ENCODE measurements around the gene EYS.

EYS gene

GRCh38 chr6:64429926-64430325 is 1277.1 kb downstream of the EYS start:
- no peak for ATAC-seq

GRCh38 chr6:64428186-64428585 is 1278.8 kb downstream of the EYS start:
- no peak for ATAC-seq

GRCh38 chr6:64415926-64416325 is 1291.1 kb downstream of the EYS start:
- no peak for ATAC-seq

GRCh38 chr6:64411226-64411625 is 1295.8 kb downstream of the EYS start:
- no peak for ATAC-seq

GRCh38 chr6:64409948-64410347 is 1297.1 kb downstream of the EYS start:
- no peak for ATAC-seq

GRCh38 chr6:64404396-64404795 is 1302.6 kb downstream of the EYS start:
- ATAC-seq, result no peak

GRCh38 chr6:64383277-64383676 is 1323.7 kb downstream of the EYS start:
- no peak for ATAC-seq

- no peak for ATAC-seq
Measured at GRCh38 chr6:64376394-64376793, 1330.6 kb downstream of the EYS start.

- ATAC-seq, result no peak
Measured at GRCh38 chr6:64357430-64357829, 1349.6 kb downstream of the EYS start.

GRCh38 chr6:64347411-64347810 is 1359.6 kb downstream of the EYS start:
- ATAC-seq, result no peak

GRCh38 chr6:64335195-64335594 is 1371.8 kb downstream of the EYS start:
- ATAC-seq, result no peak

- ATAC-seq, result no peak
Measured at GRCh38 chr6:64334636-64335035, 1372.4 kb downstream of the EYS start.

GRCh38 chr6:64330694-64331307 is 1376.2 kb downstream of the EYS start:
- ATAC-seq, result no peak

GRCh38 chr6:64326939-64327338 is 1380.1 kb downstream of the EYS start:
- no peak for ATAC-seq

GRCh38 chr6:64325093-64325492 is 1381.9 kb downstream of the EYS start:
- no peak for ATAC-seq

- no peak for ATAC-seq
Measured at GRCh38 chr6:64310214-64310613, 1396.8 kb downstream of the EYS start.

- no peak for ATAC-seq
Measured at GRCh38 chr6:64301307-64302236, 1405.5 kb downstream of the EYS start.

- no peak for ATAC-seq
Measured at GRCh38 chr6:64299176-64299575, 1407.8 kb downstream of the EYS start.

GRCh38 chr6:64294034-64294433 is 1413.0 kb downstream of the EYS start:
- ATAC-seq, result no peak

GRCh38 chr6:64293298-64293697 is 1413.7 kb downstream of the EYS start:
- ATAC-seq, result no peak

GRCh38 chr6:64290867-64291266 is 1416.2 kb downstream of the EYS start:
- ATAC-seq, result no peak

GRCh38 chr6:64289931-64290330 is 1417.1 kb downstream of the EYS start:
- ATAC-seq, result no peak

GRCh38 chr6:64288351-64288750 is 1418.7 kb downstream of the EYS start:
- ATAC-seq, result no peak

GRCh38 chr6:64281167-64281566 is 1425.9 kb downstream of the EYS start:
- ATAC-seq, result no peak
